HG02981 (cell line): ENCODE data around the gene WIPI1.
"Not testable (repeated sequence)": the region's sequence is repeated elsewhere in the genome, so short reads cannot be mapped to it uniquely, and the experiment has no call there.

Experiments used
- ATAC-seq: cut with Tn5 transposase; IDR thresholded peaks from one replicate; pipeline ENCODE4 v1.9.1; 2021; ENCODE audit warnings: mild to moderate bottlenecking, moderate library complexity; ENCODE audit not compliant: unreplicated experiment

Gene WIPI1

DNA sequence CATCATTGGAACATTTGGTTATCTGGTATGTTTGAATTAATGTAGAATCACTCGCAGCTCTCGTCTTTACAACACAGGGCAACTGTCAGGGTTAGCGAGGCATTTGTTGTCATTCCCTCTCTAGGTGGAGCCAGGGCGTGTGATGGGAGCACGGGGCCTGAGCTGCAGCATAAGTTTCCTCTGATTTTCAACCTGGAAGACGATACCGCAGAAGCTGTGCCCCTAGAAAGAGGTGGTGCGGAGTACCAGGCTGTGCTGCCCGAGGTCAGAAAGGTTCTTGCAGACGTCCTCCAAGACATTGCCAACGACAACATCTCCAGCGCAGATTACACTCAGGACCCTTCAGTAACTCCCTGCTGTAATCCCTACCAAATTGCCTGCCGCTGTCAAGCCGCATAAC, 37.2 kb downstream of the WIPI1 start:
- no peak for ATAC-seq

DNA sequence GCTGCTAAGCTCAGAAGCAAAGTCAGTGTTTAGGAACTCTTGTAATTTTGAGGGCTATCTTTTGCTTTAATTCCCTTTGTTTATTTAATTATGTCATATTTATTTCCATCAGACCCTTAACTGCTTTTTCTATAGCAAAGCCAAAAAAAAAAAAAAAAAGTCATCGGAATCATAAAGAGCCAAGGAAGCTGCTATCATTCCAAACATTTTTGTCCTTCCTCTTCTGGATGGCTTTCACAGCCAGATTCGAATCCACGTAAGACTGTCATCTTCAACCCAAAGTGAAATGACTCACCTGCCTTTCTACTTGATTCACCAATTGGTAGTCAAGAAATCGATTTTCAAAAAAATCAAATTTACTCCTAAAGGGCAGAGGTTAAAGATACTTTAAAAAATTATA, 38.4 kb downstream of the WIPI1 start:
- no peak for ATAC-seq

DNA sequence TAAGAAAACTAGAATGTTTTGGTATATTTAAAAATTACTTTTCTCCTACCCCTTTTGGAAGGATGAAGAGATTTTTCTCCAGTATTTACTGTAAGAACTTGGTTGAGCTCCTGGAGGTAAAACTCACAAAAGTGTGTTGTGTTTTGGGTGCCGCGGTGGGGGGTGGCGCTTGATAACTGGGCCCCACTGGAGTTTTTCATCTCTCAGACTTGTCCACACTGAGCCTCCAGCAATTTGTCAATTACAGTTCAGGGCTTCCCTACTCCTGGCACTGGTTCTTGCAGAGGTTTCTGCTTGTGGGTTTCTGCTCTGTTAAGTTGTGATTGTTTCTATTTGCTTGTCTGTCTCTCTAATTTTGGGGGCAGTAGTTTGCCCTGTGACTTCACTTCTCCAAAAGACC, 40.0 kb downstream of the WIPI1 start:
- no peak for ATAC-seq

DNA sequence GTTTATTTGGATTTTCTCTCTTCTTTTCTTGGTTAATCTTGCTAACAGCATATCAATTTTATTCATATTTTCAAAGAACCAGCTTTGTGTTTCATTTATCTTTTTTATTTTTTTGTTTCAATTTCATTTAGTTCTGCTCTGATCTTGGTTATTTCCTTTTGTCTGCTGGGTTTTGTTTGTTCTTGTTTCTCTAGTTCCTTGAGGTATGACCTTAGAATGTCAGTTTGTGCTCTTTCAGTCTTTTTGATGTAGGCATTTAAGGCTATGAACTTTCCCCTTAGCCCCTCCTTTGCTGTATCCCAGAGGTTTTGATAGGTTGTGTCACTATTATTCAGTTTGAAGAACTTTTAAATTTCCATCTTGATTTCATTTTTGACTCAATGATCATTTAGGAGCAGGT, 42.4 kb downstream of the WIPI1 start:
- ATAC-seq: not testable (repeated sequence)

DNA sequence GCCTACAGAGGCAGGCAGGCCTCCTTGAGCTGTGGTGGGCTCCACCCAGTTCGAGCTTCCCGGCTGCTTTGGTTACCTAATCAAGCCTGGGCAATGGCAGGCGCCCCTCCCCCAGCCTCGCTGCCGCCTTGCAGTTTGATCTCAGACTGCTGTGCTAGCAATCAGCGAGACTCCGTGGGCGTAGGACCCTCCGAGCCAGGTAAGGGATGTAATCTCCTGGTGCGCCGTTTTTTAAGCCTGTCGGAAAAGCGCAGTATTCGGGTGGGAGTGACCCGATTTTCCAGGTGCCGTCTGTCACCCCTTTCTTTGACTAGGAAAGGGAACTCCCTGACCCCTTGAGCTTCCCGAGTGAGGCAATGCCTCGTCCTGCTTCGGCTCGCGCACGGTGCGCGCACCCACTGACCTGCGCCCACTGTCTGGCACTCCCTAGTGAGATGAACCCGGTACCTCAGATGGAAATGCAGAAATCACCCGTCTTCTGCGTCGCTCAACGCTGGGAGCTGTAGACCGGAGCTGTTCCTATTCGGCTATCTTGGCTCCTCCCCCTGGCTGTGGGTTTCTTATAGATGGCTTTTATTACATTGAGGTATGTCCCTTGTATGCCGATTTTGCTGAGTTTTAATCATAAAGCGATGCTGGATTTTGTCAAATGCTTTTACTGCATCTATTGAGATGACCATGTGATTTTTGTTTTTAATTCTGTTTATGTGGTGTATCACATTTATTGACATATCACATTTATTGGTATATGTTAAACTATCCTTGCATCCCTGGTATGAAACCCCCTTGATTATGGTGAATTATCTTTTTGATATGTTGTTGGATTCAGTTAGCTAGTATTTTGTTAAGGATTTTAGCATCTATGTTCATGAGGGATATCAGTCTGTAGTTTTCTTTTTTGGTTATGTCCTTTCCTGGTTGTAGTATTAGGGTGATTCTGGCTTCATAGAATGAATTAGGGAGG, 43.4 kb downstream of the WIPI1 start:
- ATAC-seq: not testable (repeated sequence)

DNA sequence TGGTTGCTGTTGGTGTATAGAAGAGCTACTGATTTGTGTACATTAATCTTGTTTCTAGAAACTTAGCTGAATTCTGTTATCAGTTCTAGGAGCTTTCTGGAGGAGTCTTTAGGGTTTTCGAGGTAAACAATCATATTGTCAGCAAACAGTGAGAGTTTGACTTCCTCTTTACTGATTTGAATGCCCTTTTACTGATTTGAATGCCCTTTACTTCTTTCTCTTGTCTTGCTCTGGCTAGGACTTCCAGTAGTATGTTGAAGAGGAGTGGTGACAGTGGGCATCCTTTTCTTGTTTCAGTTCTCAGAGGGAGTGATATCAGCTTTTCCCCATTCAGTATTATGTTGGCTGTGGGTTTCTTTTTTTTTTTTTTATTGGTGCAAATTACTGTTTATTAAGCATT, 49.6 kb downstream of the WIPI1 start:
- ATAC-seq: not testable (repeated sequence)

DNA sequence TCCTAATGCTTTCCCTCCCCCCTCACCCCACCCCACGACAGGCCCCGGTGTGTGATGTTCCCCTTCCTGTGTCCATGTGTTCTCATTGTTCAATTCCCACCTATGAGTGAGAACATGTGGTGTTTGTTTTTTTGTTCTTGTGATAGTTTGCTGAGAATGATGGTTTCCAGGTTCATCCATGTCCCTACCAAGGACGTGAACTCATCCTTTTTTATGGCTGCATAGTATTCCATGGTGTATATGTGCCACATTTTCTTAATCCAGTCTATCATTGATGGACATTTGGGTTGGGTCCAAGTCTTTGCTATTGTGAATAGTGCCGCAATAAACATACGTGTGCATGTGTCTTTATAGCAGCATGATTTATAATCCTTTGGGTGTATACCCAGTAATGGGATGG, 53.5 kb downstream of the WIPI1 start:
- not testable (repeated sequence) for ATAC-seq

DNA sequence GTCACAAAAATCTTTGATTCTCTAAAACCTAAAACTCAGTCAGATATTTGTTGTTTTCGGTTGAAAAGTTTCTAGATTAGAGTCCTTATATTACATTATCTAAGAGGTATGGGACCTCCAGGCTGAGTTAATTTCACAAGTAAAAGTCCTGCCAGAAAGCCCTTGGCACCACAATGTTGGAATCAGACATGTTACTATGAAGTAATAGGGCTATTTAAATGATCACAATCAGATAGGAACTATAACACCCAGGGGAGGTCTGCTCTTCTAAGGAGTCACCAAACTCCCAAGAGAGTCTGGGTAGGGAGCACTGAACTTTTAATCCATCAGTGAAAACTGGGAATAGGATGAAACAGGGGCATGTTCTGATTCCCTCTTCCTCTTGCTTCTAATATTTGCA, 54.2 kb downstream of the WIPI1 start:
- ATAC-seq: no peak

DNA sequence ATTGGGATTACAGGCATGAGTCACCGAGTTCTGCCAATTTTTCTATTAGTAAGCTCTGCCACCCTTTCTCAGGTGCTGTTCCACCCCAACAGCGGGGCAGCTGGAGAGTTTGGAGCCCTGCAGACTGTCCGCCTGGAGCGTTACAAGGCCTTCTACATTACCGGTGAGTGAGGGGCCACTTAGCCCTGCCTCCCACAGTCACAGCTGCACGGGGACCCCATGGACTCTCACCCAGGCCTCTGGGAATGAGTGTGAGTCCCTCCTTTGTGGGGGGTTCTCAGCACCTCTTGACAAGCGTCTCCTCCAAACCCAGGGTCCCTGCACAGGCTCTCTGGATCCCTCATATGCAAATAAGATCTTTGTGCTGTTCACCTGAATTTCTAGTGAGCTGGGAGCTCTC, 56.0 kb downstream of the WIPI1 start:
- no peak for ATAC-seq

DNA sequence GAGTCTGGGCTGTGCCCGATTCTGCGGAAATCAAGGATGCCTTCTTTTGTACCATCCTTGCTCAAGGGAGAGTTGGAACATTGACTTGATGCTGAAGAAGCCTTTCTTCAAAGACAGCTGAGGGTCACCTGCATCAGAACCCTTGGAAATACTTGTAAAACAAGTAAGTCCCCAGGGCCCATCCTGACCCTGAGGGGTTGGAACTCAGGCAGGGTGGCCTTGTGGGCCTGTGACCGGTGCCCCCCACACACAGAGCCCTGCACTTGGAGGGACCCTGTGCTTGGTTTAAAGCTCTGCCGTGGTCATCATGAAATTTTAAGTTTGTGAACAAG, 56.9 kb downstream of the WIPI1 start:
- no peak for ATAC-seq

DNA sequence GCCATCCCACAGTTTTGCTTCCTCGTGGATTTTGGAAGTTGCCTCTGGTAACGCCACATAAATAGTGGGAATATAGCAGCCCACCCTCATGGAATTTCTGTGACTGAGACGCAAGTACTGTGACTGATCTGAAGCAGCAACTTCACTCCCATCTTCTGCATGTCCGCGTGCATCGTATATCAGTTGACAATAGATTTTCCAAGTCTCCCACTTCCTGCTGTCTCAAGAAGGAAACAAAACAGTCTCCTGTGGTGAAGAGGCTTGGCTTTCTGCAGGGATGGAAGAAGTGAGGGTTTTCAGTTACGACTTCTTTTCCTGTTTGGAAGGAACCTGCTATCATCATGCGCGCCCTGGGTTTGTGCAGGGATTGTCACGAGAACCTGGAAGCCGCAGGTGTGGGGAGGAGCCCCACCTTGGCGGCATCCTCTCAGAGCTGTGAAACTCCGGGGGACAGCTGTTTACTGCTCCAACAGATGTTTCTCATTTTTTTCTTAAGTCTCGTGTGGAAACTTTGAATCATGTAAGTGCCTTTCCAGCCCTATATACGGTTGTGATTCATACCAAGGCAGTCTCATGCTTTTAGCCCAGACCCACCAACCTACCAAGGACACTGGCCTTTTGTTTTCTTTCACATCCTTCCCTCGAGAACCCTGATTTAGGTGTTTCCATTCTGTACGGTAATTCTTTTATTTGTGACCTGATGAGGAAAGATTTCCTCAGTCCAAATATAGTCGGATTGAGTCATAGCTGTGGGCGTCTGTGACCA, 57.5 kb downstream of the WIPI1 start:
- no peak for ATAC-seq

DNA sequence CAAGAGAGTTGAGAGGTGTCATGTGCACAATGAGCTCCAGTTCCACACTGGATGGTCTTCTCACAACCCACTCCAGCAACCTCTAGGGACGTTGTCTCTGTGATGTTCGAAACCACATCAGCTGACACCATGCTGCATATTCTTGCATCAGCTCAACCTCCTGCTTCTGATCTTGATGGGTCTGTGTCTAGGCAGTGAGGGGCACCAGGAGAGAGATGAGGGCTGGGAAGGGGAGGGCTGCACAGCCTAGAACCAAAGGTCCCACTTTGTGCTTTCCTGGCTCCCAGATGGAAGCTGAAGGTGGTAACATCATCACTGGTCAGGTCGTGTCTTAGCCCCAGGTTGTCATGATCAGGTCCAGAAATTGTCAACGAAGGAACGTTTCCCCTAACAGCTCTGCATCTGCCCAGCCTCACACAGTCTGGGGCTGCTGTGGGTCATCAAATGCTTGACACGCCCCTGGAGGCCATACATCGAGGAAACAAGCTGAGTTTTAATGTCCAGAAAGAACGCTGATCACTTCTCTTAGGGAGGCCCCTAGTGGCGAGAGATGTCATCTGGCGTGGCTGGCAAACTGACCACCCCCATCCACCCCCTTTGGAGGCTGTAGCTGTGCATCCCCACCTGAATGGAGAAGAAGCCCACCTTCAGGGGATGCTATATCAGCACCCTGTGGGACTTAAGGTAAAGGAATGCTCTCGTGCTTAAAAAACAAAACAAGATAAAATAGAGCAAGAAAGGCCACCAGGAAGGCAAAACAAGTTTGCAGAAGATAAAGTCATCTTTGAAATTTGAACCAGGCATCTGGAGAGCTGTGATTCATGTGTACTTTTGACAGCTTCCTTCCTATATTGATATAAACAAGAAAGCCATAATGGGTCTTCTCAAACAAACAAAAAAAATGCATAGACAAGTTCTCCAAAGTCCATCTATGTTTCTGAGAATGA, 58.3 kb downstream of the WIPI1 start:
- ATAC-seq: peak; percentile 89

DNA sequence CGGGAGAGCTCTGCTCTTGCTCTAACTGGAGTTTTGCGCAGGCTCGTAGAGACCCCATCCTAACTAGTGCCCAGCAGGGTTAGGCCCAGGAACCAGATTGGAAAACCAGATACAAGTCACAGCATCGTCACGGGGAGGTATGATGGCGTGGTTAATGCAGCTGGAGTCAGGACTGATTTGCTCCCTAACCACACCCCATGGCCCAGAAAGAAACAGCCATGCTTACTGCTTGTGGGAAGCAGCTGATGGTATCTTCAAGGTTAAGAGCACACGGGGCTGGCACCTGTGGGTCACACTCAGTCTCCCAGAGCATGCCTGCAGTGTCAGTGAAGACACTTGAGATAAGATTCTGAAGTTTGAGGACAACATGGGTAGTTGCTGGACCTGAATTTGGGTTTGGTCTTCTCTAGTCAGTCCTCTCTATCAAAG, 60.2 kb downstream of the WIPI1 start:
- no peak for ATAC-seq

DNA sequence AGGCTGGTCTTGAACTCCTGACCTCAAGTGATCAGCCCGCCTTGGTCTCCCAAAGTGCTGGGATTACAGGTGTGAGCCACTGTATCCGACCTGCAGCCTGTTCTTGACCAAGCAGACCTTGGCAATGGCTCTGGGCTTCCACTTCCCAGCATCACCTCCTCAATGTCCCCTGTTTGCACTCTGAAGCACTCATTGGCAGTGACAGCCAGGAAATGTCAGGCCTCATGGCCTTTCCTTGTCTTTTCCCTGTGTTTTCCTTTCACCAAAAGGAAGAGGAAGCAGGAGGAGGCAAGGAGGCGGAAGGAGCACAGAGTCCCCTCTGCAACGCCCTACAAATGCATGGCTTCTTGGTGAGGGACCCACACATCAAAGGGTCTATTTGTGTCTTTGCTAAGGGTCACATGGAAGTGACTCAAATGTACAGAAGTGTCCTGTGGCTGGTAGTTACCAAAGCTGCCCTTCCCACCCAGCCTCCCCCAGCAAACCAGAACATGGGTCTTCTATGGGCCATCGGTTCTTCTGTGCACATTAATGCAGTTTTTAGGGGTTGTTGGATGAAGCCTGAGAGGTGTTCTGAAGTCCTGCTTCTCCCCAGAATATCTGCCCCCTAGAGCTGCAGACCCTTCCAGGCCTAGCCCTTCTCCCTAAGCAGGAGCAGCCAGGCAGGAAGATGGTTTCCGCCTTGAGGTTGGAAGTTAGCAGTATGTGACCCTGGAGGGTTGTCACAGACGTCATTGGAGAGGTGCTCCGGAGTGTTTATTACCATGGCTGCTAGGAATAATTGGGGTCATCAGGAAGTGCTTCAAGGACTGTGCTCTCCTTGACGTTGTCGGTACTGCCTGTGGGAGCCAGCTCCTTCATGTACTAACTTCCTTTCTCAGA, 60.8 kb downstream of the WIPI1 start:
- ATAC-seq: no peak

DNA sequence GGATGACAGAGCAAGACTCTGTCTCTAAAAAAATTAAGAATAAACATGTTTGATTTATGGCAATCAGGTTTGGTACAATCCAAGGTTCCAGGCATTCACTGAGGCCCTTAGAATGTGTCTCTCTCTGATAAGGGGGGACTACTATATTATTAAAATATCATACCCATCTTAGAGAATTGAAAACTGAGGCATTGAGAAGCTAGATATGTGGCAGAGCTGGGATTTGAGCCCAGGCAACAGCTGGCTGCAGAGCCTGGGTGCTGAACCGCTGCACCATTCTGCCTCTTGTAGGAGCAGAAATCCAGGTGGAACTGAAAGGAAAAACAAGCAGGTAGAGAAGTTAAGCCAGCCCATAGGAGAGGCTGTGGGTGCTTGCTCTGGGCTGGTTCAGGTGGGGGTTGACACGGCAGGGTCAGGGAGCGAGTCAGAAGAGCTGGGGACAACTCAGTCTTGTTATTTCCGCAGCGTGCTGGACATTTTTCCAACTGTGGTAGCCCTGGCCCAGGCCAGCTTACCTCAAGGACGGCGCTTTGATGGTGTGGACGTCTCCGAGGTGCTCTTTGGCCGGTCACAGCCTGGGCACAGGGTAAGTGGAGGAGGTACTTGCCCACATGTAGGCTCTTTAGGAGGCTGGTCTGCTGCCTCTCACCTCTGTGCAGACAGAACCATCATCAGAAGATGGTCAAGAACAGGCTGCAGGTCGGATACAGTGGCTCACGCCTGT, 62.5 kb downstream of the WIPI1 start:
- no peak for ATAC-seq

DNA sequence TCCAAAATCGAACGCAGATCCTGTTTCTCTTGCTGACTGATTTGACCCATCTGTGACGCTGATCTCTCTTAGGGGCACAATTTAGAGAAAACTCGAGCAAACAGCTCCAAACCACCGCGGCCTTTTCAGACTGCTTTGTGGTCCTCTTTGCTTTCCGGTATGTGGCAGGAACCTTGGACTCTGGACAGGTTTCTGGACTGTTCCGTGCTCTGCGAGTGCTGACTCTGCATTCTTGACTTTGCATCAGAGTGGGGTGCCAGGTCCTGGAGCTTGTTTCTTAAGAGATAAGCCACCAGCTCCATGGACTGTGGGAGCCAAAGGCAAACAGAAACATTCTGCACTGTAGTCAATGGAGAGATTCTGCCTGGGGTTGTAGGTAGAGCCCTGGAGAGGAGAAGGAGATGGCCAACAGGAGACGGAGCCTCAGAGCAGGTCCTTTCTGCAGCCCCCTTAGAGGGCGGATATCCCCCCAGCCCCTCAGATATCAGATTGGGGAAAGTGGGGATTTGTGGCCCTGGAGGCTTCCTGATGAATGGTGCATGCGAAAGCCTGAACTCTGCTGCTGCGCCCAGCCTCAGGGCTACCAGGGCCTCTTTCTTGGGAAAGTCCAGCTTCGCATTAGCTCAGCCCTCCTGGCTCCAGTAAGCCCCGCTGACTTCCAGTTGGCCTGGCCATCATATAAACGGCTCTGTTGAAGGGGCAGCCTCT, 65.6 kb downstream of the WIPI1 start:
- no peak for ATAC-seq

DNA sequence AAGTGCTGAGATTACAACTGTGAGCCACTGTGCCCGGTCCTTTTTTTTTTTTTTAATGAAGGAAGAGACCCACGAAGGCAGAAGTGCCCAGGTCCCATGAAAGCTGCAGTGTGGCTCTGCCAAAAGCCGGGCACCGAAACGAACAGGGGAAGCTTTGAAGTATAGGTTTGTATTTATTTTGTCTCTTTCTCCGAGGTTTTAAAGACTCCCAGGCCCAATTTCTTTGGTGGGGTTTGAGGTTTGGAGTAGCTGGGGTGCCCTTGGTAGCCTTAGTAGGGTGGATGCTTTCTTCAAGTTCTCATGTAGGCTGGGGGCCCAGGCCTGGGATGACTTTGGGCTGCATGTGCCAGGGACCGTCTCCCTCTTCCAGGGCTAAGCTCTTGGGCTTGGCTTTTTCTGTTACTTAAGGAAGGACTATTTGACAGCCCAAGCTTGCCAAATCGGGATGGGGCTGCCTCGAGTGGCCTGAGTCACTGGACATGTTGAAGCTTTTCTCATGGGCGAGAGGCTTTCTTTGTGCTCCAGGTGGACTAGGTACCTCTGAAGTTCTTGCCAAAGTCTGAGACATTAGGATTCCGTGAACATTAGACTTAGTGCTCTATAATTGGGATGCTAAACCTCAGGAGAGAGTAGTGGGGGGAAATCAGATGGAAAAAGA, 66.3 kb downstream of the WIPI1 start:
- ATAC-seq: no peak

DNA sequence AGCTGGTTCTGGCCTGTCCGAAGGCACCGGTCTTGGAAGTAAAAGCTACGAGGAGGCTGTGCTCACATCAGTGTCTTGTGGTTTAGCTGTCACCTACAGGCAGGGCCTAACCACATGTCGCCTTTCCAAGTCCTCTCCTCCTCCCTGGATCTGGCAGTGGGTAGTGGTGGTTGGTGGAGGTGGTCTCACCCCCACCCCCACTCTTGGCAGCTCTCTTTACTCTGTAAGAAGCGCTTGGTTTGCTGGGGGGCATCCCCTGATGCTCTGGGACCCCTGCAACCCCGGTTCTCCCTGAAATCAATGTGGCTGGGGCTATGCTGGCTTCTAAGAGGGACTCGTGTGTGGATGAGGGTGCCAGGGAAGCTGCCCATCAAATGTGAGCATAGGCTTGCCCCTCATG, 68.3 kb downstream of the WIPI1 start:
- ATAC-seq: no peak
